ENCODE results near the gene C14orf180.

DNA sequence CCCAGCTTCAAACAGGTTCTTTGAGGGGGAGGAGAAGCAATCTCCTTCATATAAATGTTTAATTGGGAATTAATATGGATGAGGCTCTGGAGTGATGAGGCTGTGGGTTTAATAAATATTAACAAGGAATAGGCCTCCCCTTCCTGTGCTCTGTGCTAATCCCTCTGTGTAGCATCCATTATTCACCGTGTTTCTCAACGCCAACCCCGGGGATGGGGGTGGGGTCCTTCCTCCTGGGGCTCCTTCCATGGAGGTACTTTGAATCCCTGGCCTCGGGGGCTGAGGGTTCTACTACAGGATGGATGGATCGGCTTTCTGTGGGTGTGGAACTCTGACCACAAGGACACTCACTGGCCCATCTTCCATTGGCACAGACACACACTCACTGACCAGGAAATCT is 59.9 kb downstream of the C14orf180 start:
- TF ChIP-seq EZH2 (IDR thresholded peaks at IDR 0.05; ENCODE audit: low read depth): no peak
- TF ChIP-seq, protein P1, sequence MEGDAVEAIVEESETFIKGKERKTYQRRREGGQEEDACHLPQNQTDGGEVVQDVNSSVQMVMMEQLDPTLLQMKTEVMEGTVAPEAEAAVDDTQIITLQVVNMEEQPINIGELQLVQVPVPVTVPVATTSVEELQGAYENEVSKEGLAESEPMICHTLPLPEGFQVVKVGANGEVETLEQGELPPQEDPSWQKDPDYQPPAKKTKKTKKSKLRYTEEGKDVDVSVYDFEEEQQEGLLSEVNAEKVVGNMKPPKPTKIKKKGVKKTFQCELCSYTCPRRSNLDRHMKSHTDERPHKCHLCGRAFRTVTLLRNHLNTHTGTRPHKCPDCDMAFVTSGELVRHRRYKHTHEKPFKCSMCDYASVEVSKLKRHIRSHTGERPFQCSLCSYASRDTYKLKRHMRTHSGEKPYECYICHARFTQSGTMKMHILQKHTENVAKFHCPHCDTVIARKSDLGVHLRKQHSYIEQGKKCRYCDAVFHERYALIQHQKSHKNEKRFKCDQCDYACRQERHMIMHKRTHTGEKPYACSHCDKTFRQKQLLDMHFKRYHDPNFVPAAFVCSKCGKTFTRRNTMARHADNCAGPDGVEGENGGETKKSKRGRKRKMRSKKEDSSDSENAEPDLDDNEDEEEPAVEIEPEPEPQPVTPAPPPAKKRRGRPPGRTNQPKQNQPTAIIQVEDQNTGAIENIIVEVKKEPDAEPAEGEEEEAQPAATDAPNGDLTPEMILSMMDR (conservative IDR thresholded peaks at IDR 0.05): no peak
